ENCODE data around the gene NIPSNAP2. TPM values are rescaled to one million over a fixed set of nuclear protein-coding genes. Genes with fewer than 3 reads are reported as not detected.
"Not testable (repeated sequence)": the region's sequence is repeated elsewhere in the genome, so short reads cannot be mapped to it uniquely, and the experiment has no call there.

Gene NIPSNAP2
- total and polyA plus RNA-seq, 10 of the 15 experiments (the other 5 are each of a cell fraction or from before 2014, with no cell fraction given): 24.7 to 88.5 (median 49.9) TPM

DNA sequence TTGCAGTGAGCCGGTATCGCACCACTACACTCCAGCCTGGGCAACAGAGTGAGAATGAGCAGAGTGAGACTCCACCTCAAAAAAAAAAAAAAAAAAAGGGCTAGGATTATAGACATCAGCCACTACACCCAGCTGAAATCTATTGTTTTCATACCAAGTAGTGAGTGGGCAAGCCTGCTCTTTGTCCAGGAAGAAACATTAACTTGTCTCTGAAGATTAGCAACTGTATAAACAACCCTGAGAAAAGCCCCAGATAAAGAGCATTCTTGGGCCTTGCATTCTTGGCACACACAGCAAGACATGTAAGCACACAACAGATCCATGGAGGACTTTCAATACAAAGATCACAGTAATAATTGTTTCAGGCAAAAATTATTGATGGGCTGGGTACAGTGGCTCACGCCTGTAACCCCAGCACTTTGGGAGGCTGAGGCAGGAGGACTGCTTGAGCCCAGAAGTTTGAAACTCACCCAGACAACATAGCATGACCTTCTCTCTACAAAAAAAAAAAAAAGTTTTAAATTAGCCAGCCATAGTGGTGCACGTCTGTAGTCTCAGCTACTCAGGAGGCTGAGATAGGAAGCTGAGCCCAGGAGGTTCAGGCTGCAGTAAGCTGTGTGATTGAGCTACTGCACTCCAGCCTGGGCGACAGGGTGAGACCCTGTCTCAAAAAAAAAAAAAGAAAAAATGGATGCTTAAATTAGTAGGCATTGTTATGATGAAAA is 82.5 kb downstream of the NIPSNAP2 start:
- POLR2A ChIA-PET: interaction anchor here (1.0 kb wide), 1 partner anchor 15 kb away, joined by 7 read pairs; no protein-coding TSS in a partner anchor
- no peak for ATAC-seq
- Histone ChIP-seq H4K20me1 (ENCODE audit: control insufficient read depth, insufficient read depth) (no peaks in the 10 kb centered on the region), H3K36me3 (ENCODE audit: control insufficient read depth in 2 of 2, insufficient read depth in 2 of 2, low read length in 1 of 2) (no peaks in the 10 kb centered on the region), H3K27me3 (replicated peaks in 1 of 2; ENCODE audit: control insufficient read depth in 2 of 2, insufficient read depth in 2 of 2, low read length in 1 of 2) (no peaks in the 10 kb centered on the region), H3K4me3 (no peak overlapping the region), H3K4me2 (ENCODE audit: control insufficient read depth, insufficient read depth) (no peak overlapping the region), H3K79me2 (ENCODE audit: control insufficient read depth, insufficient read depth, low read length) (peaks cover 22% of the 10 kb centered on the region), H3K27ac (ENCODE audit: control insufficient read depth, insufficient read depth) (no peak overlapping the region), H2AFZ (ENCODE audit: control insufficient read depth, low read depth, low read length) (no peak overlapping the region), H3K4me1 (ENCODE audit: control insufficient read depth, insufficient read depth, low read length) (no peaks in the 10 kb centered on the region), H3K9me3 (replicated peaks; ENCODE audit: control insufficient read depth, insufficient read depth, low read length) (no peaks in the 10 kb centered on the region), H3K9ac (ENCODE audit: control insufficient read depth, insufficient read depth, low read length) (no peak overlapping the region)
- no peak for DNase-seq (ENCODE audit: low read depth, low spot score)
- RAD21 ChIA-PET (ENCODE audit: unreplicated experiment): no interaction called here
- no TSS peak for BruUV-seq (replicated peaks)
- SMC1A ChIA-PET (ENCODE audit: uncharacterized antibody, unreplicated experiment): interaction anchor here (0.6 to 1.4 kb wide), 2 partner anchors 13 to 19 kb away, joined by 3 to 4 read pairs; no protein-coding TSS in a partner anchor
- in situ Hi-C loops (cut with MboI) (no loop called here), intact Hi-C loops (cut with micrococcal nuclease; ENCODE audit: unreplicated experiment) (no loop called here)
- TF ChIP-seq CBFB (IDR thresholded peaks at IDR 0.05; ENCODE audit: low read depth): no peak
- TF ChIP-seq ZNF24 (IDR thresholded peaks at IDR 0.05): no peak
- no peak for TF ChIP-seq NFYB (IDR thresholded peaks at IDR 0.05; ENCODE audit: insufficient read depth, low read depth, low read length)
- TF ChIP-seq DPF2 (IDR thresholded peaks at IDR 0.05): no peak
- no peak for TF ChIP-seq RBBP5 (conservative IDR thresholded peaks at IDR 0.05)
- TF ChIP-seq NFIC (IDR thresholded peaks at IDR 0.05; ENCODE audit: low read depth, low read length): no peak
- no peak for TF ChIP-seq NKRF (conservative IDR thresholded peaks at IDR 0.05)
- no peak for TF ChIP-seq RCOR1 (conservative IDR thresholded peaks at IDR 0.05; ENCODE audit: low read depth, low read length)
- no peak for TF ChIP-seq BMI1 (IDR thresholded peaks at IDR 0.05; ENCODE audit: borderline replicate concordance)
- TF ChIP-seq MYB (IDR thresholded peaks at IDR 0.05; ENCODE audit: borderline replicate concordance, low read depth, low read length): no peak
- no peak for TF ChIP-seq RELB (IDR thresholded peaks at IDR 0.05; ENCODE audit: low read depth)
- no peak for TF ChIP-seq RAD21 (IDR thresholded peaks at IDR 0.05; ENCODE audit: insufficient read depth, low read depth, low read length)
- TF ChIP-seq NR2C1 (IDR thresholded peaks at IDR 0.05): no peak
- no peak for FAIRE-seq
- WGBS (ENCODE audit: insufficient coverage, insufficient replicate concordance, low lambda C conversion rate, missing lambda C conversion rate): 82% methylated on average over 5 of the region's 5 CpGs
- CTCF ChIA-PET: interaction anchor here (1.2 kb wide), 1 partner anchor 28 kb away, joined by 3 read pairs; no protein-coding TSS in a partner anchor

- ATAC-seq; intact Hi-C loops (cut with micrococcal nuclease; ENCODE audit: unreplicated experiment); FAIRE-seq; H3K4me2 ChIP-seq (ENCODE audit: control insufficient read depth, insufficient read depth); H4K20me1 ChIP-seq (ENCODE audit: control insufficient read depth, insufficient read depth); in situ Hi-C loops (cut with MboI); H3K27ac ChIP-seq (ENCODE audit: control insufficient read depth, insufficient read depth); H3K9me3 ChIP-seq (replicated peaks; ENCODE audit: control insufficient read depth, insufficient read depth, low read length); DNase-seq (ENCODE audit: low read depth, low spot score); H3K36me3 ChIP-seq (ENCODE audit: control insufficient read depth in 2 of 2, insufficient read depth in 2 of 2, low read length in 1 of 2); H3K9ac ChIP-seq (ENCODE audit: control insufficient read depth, insufficient read depth, low read length); H3K4me1 ChIP-seq (ENCODE audit: control insufficient read depth, insufficient read depth, low read length); H3K27me3 ChIP-seq (replicated peaks in 1 of 2; ENCODE audit: control insufficient read depth in 2 of 2, insufficient read depth in 2 of 2, low read length in 1 of 2); CTCF ChIA-PET; RAD21 ChIA-PET (ENCODE audit: unreplicated experiment); BruUV-seq (replicated peaks); H2AFZ ChIP-seq (ENCODE audit: control insufficient read depth, low read depth, low read length); H3K4me3 ChIP-seq: not testable (repeated sequence)
- H3K79me2 ChIP-seq (ENCODE audit: control insufficient read depth, insufficient read depth, low read length): peaks cover 29% of the 10 kb centered on the region
- ChIA-PET POLR2A (interaction anchor here (1.0 kb wide), 1 partner anchor 15 kb away, joined by 7 read pairs; no protein-coding TSS in a partner anchor), SMC1A (ENCODE audit: uncharacterized antibody, unreplicated experiment) (interaction anchor here (0.6 to 1.4 kb wide), 2 partner anchors 12 to 19 kb away, joined by 3 to 4 read pairs; no protein-coding TSS in a partner anchor)
- WGBS (ENCODE audit: insufficient coverage, insufficient replicate concordance, low lambda C conversion rate, missing lambda C conversion rate): over 99% methylated on average over 11 of the region's 11 CpGs
These were observed 83.2 kb downstream of the NIPSNAP2 start for GRCh38 chr7:56047446-56048116.
